ENCODE results near the gene EML6. TPM values are rescaled to one million over a fixed set of nuclear protein-coding genes. Genes with fewer than 3 reads are reported as not detected.

EML6 gene
- total RNA-seq, 1 donor from 2014 or later, result 0.39 TPM

GRCh38 chr2:54975598-54976492 lies 252.4 kb downstream of the EML6 start:
- peaks cover 43% of the 10 kb centered on the region for H4K20me1 ChIP-seq (ENCODE audit: low read depth)
- no peak overlapping the region for H3K4me2 ChIP-seq
- H3K27ac ChIP-seq, result no peak overlapping the region
- H3K4me3 ChIP-seq, result no peak overlapping the region
- TF ChIP-seq CTCF (IDR thresholded peaks at IDR 0.05) (no peak), EZH2phosphoT487 (IDR thresholded peaks at IDR 0.05) (no peak), EZH2 (IDR thresholded peaks at IDR 0.05) (no peak)
- Mint-ChIP-seq H3K4me3 (no peak overlapping the region), H3K27ac (peak overlapping the region; percentile 26), H3K9me3 (no peaks in the 10 kb centered on the region), H3K36me3 (peaks cover 30% of the 10 kb centered on the region), H3K4me1 (peaks cover 2% of the 10 kb centered on the region), H3K27me3 (ENCODE audit: insufficient read depth, low read depth) (no peaks in the 10 kb centered on the region)
- H3K4me1 ChIP-seq, result no peaks in the 10 kb centered on the region
- H3K9me3 ChIP-seq (ENCODE audit: low read depth), result no peaks in the 10 kb centered on the region
- no peak overlapping the region for H3K9ac ChIP-seq
- H3F3A ChIP-seq (ENCODE audit: low read depth), result peaks cover 4% of the 10 kb centered on the region
- H3K27me3 ChIP-seq, result no peaks in the 10 kb centered on the region
- peaks cover 14% of the 10 kb centered on the region for H3K36me3 ChIP-seq
- no peak for DNase-seq (ENCODE audit: low spot score)
- no peak overlapping the region for H2AFZ ChIP-seq (replicated peaks)
- peaks cover 71% of the 10 kb centered on the region for H3K79me2 ChIP-seq (ENCODE audit: low read depth)

DNA sequence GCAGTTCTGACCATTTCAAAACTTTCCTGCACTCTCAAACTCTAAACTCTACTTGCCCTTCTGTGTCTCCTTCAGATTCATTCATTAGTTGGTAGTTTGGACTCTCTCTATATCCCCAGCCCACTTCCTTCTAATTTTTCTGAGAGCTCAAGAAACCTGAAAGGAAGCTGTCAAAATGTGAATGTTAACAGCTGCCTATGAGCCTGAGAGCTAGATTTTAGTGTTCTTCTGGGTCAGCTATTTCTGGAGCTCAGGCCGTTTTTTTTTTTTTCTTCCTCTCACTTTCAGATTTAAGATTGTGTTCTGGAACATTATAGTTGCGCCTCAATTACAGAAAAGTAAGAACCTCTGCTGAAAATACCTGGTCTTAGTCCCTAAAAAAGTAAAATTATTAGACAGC lies 253.7 kb downstream of the EML6 start:
- Histone ChIP-seq H3F3A (ENCODE audit: low read depth) (peaks cover 4% of the 10 kb centered on the region), H3K36me3 (peaks cover 11% of the 10 kb centered on the region), H3K4me3 (no peak overlapping the region), H4K20me1 (ENCODE audit: low read depth) (peaks cover 44% of the 10 kb centered on the region), H3K4me2 (no peak overlapping the region), H3K9ac (no peak overlapping the region), H3K4me1 (no peaks in the 10 kb centered on the region), H3K79me2 (ENCODE audit: low read depth) (peaks cover 78% of the 10 kb centered on the region), H2AFZ (replicated peaks) (no peak overlapping the region), H3K27ac (no peak overlapping the region), H3K27me3 (no peaks in the 10 kb centered on the region), H3K9me3 (ENCODE audit: low read depth) (no peaks in the 10 kb centered on the region)
- H3K4me3 Mint-ChIP-seq, result no peak overlapping the region
- no peak for DNase-seq (ENCODE audit: low spot score)
- peaks cover 26% of the 10 kb centered on the region for H3K36me3 Mint-ChIP-seq
- H3K4me1 Mint-ChIP-seq, result peaks cover 2% of the 10 kb centered on the region
- TF ChIP-seq EZH2 (IDR thresholded peaks at IDR 0.05) (no peak), CTCF (IDR thresholded peaks at IDR 0.05) (no peak), EZH2phosphoT487 (IDR thresholded peaks at IDR 0.05) (no peak)
- no peak overlapping the region for H3K27ac Mint-ChIP-seq
- no peaks in the 10 kb centered on the region for H3K9me3 Mint-ChIP-seq
- no peaks in the 10 kb centered on the region for H3K27me3 Mint-ChIP-seq (ENCODE audit: insufficient read depth, low read depth)

- Mint-ChIP-seq H3K4me3 (no peak overlapping the region), H3K9me3 (no peaks in the 10 kb centered on the region), H3K27me3 (ENCODE audit: insufficient read depth, low read depth) (no peaks in the 10 kb centered on the region), H3K36me3 (peaks cover 26% of the 10 kb centered on the region), H3K27ac (no peak overlapping the region), H3K4me1 (peaks cover 2% of the 10 kb centered on the region)
- Histone ChIP-seq H3K27ac (peak overlapping the region; percentile 39), H3K79me2 (ENCODE audit: low read depth) (peaks cover 90% of the 10 kb centered on the region), H3K9me3 (ENCODE audit: low read depth) (no peaks in the 10 kb centered on the region), H3K4me1 (no peaks in the 10 kb centered on the region), H4K20me1 (ENCODE audit: low read depth) (peaks cover 60% of the 10 kb centered on the region), H2AFZ (replicated peaks) (no peak overlapping the region), H3K27me3 (no peaks in the 10 kb centered on the region), H3K4me3 (no peak overlapping the region), H3K9ac (no peak overlapping the region), H3K36me3 (peaks cover 13% of the 10 kb centered on the region), H3K4me2 (no peak overlapping the region), H3F3A (ENCODE audit: low read depth) (peaks cover 3% of the 10 kb centered on the region)
- TF ChIP-seq EZH2phosphoT487 (IDR thresholded peaks at IDR 0.05), result no peak
- no peak for TF ChIP-seq EZH2 (IDR thresholded peaks at IDR 0.05)
- no peak for TF ChIP-seq CTCF (IDR thresholded peaks at IDR 0.05)
- DNase-seq (ENCODE audit: low spot score), result no peak
These were observed 256.0 kb downstream of the EML6 start for GRCh38 chr2:54979321-54980044.
